Raji (cell line): ENCODE measurements around the gene CSF1.

Experiments
- POLR2A ChIP-seq: IDR thresholded peaks from 2 replicates; pipeline ENCODE4 v1.6.1; 2011; ENCODE audit warnings: low read depth, low read length, control low read depth; ENCODE audit not compliant: insufficient read depth

CSF1 gene

DNA sequence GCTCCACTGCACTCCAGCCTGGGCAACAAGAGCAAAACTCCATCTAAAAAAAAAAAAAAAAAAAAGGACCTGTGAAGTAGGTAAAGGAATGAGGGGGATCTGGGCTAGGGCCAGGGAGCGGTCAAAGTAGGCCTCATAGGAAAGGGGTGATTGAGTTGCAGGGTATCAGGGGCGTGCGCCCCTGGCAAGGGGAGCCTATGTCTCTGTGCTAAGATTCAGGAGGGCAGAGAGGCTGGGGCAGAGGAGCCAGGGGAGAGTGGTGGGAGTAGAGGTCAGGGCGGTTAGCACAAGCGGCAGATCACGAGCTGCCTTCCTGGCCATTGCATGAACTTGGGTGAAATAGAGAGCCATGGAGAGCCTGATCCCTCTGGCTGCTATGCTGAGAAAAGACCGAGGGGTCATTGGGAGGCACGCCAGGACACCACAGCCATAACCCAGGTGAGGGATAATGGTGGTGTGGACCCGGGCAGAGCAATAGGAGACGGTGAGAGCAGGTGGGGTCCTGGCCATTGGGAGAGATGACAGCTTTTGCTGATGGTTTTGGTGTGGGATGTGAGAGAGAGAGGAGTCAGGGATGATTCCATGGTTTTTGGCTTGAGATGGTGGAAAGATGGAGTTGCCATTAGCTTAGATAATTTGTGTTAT, 30.6 kb upstream of the CSF1 start:
- no peak for TF ChIP-seq POLR2A

DNA sequence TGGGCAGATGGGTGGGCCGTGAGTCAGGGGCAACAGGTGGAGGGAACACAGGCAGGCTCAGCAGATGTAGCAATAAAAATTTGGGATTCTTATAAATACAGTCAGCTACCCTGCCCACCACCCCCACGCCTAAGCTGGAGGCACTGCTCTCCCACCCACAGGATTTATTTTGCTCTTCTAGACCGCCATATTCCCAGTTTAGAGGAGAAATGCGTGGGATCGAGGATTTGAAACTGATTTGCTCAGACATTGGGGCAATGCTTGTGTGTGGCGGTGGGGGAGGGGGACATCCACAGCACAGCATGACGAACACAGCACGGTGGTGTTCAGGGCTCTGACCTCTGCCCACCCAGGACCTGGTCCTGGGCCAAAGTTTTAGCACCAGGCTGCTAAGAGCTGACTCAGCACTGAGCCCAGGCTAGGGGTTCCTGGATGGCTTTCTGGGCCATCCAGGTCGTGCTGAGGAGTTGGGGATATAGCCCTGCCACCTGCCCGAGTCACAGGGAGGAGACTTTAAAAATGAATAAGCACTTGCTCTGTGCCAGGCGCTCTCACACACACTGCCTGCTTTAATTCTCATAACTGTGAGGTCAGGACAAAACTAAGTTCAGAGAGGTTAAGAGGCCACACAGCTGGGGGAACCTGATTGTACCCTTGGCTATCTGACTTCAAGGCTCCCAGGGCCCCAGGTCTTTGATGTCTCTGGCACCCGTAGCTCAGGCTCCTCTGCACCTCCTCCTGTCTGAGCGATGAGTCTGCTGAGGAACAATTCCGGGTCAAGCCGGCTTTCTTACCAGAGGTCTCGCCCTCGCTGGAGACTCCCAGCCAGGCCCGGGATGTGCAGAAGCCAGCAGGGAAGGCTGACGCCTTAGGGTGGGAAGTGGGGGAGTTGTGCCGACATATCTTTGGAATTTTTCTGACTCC, 29.4 kb upstream of the CSF1 start:
- TF ChIP-seq POLR2A, result no peak

DNA sequence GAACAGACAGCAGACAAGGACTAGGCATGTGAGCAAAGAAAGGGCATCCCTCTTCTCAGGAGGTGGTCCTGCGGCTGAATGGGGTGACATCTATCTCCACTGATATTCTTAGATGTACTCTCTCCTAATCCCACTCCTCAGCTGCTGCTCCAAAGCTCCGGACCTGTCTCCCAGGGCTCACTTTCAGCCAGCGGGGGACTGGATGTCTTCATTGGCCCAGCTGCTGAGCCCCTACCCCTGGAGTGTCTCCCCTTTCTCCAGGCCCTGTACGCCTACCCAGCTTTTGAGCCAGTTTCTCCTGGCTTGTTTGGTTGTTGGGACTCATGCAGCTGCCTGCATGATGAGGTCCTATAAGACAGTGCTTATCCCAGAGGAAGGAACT, 28.8 kb upstream of the CSF1 start:
- TF ChIP-seq POLR2A, result no peak

DNA sequence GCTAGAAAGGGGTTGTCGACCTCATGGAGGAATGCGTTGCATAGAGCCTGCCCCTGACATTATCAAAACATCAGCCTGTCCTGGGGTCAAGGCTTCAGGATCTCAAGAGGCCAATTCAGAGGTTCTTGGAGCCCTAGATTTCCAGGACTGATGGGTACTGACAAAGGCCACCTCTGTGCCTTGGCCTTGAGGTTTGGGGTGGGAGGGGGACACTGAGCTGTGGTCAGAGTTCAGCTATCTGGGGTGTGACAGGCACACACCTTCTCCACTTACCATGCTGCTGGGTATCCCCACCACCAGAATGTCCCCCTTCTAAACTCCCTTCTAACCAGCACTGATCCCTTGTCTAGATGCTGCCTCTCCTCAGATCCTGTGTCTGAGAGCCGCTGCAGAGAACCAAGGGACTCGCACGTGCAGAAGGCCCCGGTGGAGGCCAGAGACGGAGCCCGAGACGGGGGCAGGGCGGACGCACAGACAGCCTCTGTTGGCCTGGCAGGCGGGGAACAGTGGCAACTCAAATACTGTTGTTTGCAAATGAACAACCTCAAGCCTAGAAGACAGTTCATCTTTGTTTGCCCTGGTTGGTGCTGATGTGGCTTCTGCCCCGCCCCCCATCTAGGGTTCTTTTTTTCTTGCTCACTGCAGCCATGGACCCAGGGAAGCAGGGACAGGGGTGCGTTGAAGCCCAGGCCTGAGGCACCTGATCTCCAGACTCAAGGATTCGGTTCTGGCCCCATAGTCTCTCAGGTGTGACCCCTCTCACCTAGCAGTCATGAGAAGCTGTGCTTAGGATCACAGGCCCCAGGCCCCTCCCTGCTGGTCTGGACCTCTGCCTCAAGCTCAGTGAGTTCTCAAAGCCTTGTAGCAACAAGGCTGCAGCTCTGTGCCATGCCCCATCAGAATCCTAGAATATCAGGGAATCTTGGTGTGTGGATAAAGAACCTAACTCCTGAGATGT, 28.1 kb upstream of the CSF1 start:
- no peak for TF ChIP-seq POLR2A

DNA sequence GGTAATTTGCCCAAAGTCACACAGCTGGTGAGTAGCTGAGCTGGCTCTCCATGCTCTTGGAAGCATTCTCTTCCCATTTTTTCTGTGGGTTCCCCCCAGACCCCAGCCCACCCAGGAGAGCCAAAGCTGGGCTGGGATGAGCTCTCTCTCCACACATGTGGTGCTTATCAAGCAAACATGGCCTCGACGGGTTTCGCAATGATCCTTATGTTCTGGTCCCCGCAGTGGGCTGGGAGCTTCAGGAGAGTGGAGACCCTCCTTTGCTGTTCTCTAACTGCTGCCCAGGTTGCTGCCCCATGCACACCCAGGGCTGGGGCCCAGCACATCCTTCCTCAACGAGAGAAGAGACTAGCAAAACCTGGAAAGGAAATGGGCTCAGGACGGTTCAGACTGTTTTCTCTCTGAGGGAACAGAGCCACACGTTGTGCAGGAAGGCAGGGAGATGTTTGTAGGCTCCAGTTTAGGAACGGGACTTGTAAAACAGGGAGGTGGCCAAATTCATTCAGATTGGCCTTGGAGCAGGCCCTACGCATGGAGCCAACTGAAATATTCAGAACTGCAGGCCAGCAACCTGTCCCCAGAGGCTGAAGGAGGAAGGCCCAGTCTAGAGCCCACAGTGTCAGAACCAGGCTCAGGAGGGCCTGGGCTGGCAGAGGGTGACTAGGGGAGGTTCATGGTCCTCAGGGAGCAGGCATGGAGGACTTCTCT, 27.2 kb upstream of the CSF1 start:
- TF ChIP-seq POLR2A, result no peak

DNA sequence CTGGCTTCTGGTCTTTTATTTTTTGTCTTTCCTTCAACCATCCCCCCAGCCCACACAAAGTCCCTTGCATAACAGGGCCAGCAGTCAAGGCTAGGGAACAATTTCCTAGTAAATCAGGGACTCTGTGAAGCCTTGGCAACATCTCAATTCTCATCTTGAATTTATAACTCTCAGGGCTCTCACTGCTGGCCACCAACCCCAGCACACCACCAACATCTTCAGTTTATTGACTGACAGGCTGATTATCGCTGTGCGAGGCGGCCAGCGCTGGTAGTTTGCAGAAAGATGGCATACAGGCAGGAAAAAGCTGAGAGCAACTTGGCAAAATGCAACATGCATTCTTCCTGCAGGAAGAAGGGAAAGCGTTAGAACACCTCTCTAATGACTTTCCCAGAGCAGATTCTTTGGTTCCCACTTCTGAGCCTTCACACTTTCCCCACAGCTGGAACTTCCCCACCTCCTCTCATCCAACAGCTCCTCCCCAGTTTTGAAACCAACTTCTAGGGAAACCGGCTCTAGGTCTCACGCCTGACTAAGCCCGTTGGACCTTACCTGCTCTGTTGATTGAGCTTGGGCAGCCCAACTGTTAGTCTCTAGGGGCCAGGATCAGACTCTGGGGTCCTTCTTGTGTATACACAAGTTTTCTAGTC, 26.3 kb upstream of the CSF1 start:
- no peak for TF ChIP-seq POLR2A

DNA sequence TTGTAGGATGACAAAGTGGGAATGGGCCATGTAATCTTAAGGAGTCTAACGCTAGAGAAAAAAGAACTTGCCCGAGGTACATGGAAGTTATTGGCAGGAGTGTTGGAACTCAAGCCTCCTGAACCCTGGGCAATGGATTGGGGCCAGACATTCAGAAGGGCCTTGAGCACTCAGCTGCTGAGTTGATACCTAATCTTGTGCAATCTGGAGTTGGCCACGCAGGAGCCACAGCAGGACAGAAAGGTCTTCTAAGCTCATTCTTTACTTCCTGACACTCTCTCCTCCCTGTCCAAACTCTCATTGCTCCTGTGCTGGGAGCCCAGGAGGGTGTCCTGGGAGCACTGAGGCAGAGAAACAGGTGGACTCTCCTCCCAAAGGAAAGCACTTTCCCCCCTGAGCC, 25.1 kb upstream of the CSF1 start:
- TF ChIP-seq POLR2A, result no peak

DNA sequence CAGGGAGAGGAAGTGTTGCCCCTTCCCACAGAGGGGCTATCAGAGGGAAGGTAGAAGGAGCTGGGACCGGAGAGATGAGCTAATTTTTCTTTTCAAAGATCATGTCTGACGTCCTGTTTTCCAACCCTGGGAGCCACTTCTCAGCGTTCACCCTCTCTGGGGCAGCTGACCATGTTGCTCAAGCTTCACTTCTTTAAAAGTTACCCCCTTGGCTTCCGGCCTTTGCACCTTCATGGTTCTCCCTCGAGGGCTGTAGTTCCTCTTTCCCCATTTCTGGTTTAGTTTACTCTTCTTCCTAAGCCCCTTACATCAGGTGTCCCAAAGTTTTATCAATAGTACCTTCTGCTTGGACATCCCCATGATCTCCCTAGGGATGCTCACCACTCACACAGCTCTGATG, 23.8 kb upstream of the CSF1 start:
- TF ChIP-seq POLR2A, result no peak

DNA sequence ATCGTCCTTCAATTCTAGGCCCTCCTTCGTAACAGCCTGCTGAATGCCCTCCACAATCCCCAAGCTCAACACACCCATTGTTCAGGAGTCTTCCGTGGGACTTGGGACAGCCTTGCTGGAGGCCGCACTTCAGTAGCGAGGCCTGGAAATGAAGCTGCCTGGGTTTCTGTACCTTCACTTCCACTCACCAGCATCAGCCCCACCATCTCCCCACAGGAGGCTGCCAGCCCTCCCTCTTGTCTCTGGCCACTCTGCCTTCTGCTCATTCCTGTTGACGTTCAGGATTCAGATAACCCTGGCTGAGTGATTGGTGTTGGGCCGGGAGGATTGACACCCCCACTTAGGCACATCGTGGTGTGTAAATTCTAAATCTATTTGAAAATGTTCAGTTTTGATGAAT, 23.4 kb upstream of the CSF1 start:
- TF ChIP-seq POLR2A, result no peak

DNA sequence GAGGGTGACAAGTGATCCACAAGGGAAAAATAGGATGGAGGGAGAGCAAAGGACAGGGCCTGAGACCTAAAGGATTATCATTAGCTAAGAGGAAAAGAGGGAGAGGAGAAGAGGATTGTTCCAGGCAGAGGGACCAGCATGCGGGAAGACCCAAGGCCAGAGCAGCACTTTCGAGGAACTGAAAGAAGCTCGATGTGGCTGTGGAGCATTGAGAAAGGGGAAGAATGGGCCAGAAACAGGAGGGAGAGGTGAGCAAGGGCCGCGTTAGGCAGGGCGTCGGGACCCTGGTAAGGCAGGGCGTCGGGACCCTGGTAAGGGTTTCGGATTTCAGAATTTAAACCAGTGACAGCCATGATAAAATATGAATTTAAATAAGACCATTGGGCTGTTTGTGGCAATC, 22.8 kb upstream of the CSF1 start:
- TF ChIP-seq POLR2A, result no peak

DNA sequence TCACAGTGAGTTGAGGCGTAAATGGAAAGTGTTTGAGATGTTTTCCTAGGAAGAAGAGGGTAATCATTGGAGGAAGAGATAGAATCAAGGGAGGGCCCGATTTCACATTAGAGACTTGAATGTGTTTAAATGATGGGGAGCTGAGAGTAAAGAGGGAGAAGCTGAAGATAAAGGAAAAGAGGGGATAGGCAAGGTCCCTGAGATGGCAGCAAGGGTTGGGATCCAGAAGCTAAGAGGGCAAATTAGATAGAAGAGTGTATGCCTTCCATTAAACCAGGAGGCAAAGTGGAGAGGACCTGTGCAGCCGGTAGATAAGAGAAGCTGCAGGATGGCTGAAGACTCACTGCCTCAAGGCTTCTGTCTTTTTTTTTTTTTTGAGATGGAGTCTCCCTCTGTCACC, 21.6 kb upstream of the CSF1 start:
- no peak for TF ChIP-seq POLR2A

DNA sequence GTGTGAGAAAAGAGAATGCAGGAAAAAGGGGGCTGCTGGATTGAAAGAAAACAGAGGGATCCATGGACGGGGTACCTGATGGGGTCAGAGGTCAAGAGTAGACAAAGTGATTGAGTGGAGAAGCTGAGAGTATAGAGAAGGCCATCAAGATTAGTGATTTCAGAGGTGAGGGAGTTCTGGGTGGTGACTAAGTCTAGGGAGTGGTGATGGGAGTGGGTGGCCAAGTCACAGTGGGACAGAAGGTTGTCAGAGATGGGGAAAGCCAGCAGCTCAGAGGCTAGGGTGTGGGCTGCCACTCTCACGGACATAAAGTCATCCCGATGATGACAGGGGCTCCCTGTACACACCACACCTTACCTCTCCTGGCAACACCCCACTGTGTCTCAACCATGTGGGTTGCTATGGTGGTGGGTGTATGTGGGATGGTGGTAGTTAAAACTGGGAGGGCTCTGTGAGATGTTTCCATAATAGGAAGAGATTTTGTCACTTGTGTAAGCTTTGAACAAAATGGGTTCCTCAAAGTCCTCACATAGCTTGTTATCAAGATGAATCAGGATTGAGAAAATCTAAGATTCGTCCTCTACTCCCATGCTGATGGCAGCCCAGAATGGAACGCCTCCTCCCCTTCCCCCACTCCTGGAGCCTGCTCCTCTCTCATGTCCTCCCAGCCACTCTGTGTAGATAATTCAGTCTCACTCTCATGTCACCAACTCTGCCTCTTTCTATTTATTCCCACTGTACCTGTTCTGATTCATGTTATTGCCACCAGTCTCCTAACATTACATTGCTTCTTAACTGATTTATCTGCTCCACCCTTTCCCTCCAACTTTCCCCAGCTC, 20.3 kb upstream of the CSF1 start:
- TF ChIP-seq POLR2A, result no peak

DNA sequence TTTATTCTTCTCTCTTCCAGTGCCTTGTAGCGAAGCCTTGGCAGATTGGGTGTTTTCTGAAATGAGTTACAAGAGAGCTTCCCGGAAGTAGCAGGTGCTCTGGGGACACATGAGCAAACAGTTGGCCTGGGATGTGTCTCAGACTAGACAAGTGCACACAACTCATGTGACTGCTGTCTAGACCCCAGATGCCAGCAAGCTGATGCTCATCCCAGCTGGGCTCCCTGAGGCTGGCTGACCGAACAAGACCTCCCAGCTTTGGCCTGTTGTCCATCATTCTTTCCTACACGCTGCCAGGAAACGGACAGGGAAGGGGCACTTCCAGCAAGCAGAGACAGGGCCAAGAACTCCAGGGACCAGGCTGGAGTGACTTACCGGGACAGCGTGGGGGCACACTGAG, 18.7 kb upstream of the CSF1 start:
- no peak for TF ChIP-seq POLR2A
